Natural killer cell (primary cell): ENCODE data around the gene STRIP1. TPM values are rescaled to one million over a fixed set of nuclear protein-coding genes. Genes with fewer than 3 reads are reported as not detected.

Experiments
- ATAC-seq, 3 donors: fragments of 150-1000 bp in 2 of 3; fragments of 200-7000 bp in 1 of 3; cut with Tn5 transposase; 1 replicate in 1 of 3; 2 replicates in 2 of 3; pipeline ENCODE4 v1.10.0; 2021; ENCODE audit warnings: mild to moderate bottlenecking in 2 of 3, moderate library complexity in 2 of 3
- DNase-seq, 2 donors: peaks; one replicate each; pipeline versions ENCODE4 v3.0.0 to v3.0.0-alpha.2; 2013 to 2021; ENCODE audit warnings: mixed read lengths in 1 of 2
- H3K27ac ChIP-seq: one replicate; pipeline ENCODE4 v1.5.1; 2013; ENCODE audit warnings: mild to moderate bottlenecking, low read length
- H3K27me3 ChIP-seq: one replicate; pipeline ENCODE4 v1.6.1; 2013; ENCODE audit warnings: low read length; ENCODE audit not compliant: control insufficient read depth, insufficient read depth
- H3K36me3 ChIP-seq: one replicate; pipeline ENCODE4 v1.6.1; 2013; ENCODE audit warnings: low read length; ENCODE audit not compliant: control insufficient read depth, insufficient read depth
- H3K4me1 ChIP-seq: one replicate; pipeline ENCODE4 v1.6.1; 2013; ENCODE audit warnings: low read length; ENCODE audit not compliant: control insufficient read depth, insufficient read depth
- H3K4me3 ChIP-seq: one replicate; pipeline ENCODE4 v1.5.1; 2013; ENCODE audit warnings: low read length
- H3K9me3 ChIP-seq: one replicate; pipeline ENCODE4 v1.6.1; 2013; ENCODE audit warnings: low read length; ENCODE audit not compliant: control insufficient read depth, insufficient read depth
- H3K27ac Mint-ChIP-seq, 2 donors: one replicate each; pipeline ENCODE4 v1.8.0; 2022; ENCODE audit warnings: mild to moderate bottlenecking in 2 of 2, mixed read lengths in 2 of 2, moderate library complexity in 1 of 2
- H3K27me3 Mint-ChIP-seq, 2 donors: one replicate each; pipeline ENCODE4 v1.8.0; 2022; ENCODE audit warnings: low read depth in 2 of 2, mixed read lengths in 2 of 2
- H3K36me3 Mint-ChIP-seq: one replicate; pipeline ENCODE4 v1.8.0; 2022; ENCODE audit warnings: mixed read lengths
- H3K4me1 Mint-ChIP-seq, 2 donors: one replicate each; pipeline ENCODE4 v1.8.0; 2022; ENCODE audit warnings: mixed read lengths in 2 of 2
- H3K4me3 Mint-ChIP-seq: one replicate; pipeline ENCODE4 v1.8.0; 2022; ENCODE audit warnings: mild to moderate bottlenecking, moderate library complexity, mixed read lengths
- H3K9me3 Mint-ChIP-seq, 2 donors: one replicate each; pipeline ENCODE4 v1.8.0; 2022; ENCODE audit warnings: mixed read lengths in 2 of 2
- WGBS: methylation state at CpG from one replicate; pipeline ENCODE4 v1.1.7; 2013; ENCODE audit warnings: missing lambda C conversion rate; ENCODE audit not compliant: insufficient coverage; 5-methylcytosine and 5-hydroxymethylcytosine counted together
- intact Hi-C: fragments of 100-400 bp; cut with micrococcal nuclease; formaldehyde crosslinking; loops from one replicate; pipeline ENCODE4 v1.14.2; 2022
- total RNA-seq, 4 donors: library from RNA; stranded (reverse); fragments of 120-200 nt in 1 of 4; gene quantifications; one replicate each; pipeline versions ENCODE4 v1.2.3 to v1.2.4, GENCODE V29; 2013 to 2022
- TF ChIP-seq, protein P1 (sequence below): fragments of 200-600 bp; IDR thresholded peaks from one replicate; pipeline ENCODE4 v1.8.0; 2022; ENCODE audit warnings: antibody characterized with exemption

Gene STRIP1
- total RNA-seq, 3 donors from 2014 or later (not counting 1 experiment from before 2014, with no cell fraction given), result 92.4 to 139 (median 130) TPM

DNA sequence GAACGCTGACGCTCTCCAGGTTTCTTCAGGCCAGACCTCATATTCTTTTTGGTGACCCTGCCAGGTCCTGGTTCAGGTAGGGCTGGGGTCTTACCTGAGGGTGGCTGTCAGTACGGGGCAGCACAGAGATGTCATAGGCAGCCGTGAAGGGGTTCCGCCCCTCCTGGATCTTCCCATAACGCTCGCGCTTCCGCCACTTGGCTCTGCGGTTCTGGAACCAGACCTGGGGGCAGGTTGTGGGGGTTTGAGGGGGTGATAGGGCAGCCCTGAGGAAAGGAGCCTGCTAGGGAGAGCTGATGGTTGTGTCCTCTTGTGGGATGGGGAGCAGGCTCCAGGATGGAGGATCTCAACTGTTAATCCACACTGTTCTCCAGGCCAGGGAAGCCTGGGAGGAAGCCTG is 26.9 kb downstream of the STRIP1 start:
- H3K36me3 Mint-ChIP-seq, result peaks cover 4% of the 10 kb centered on the region
- peaks cover 4 to 5% of the 10 kb centered on the region in 2 donors for H3K27me3 Mint-ChIP-seq
- Histone ChIP-seq H3K4me1 (no peaks in the 10 kb centered on the region), H3K4me3 (no peak overlapping the region), H3K9me3 (no peaks in the 10 kb centered on the region), H3K27ac (no peak overlapping the region), H3K36me3 (peaks cover 16% of the 10 kb centered on the region), H3K27me3 (peaks cover 4% of the 10 kb centered on the region)
- no peaks in the 10 kb centered on the region for H3K9me3 Mint-ChIP-seq
- no peak overlapping the region for H3K4me3 Mint-ChIP-seq
- WGBS, result 98% methylated on average over 10 of the region's 10 CpGs
- intact Hi-C loops, result no loop called here
- DNase-seq (no peak), ATAC-seq (no peak)
- H3K4me1 Mint-ChIP-seq, result peaks cover 5% of the 10 kb centered on the region in 2 donors
- TF ChIP-seq, protein P1, sequence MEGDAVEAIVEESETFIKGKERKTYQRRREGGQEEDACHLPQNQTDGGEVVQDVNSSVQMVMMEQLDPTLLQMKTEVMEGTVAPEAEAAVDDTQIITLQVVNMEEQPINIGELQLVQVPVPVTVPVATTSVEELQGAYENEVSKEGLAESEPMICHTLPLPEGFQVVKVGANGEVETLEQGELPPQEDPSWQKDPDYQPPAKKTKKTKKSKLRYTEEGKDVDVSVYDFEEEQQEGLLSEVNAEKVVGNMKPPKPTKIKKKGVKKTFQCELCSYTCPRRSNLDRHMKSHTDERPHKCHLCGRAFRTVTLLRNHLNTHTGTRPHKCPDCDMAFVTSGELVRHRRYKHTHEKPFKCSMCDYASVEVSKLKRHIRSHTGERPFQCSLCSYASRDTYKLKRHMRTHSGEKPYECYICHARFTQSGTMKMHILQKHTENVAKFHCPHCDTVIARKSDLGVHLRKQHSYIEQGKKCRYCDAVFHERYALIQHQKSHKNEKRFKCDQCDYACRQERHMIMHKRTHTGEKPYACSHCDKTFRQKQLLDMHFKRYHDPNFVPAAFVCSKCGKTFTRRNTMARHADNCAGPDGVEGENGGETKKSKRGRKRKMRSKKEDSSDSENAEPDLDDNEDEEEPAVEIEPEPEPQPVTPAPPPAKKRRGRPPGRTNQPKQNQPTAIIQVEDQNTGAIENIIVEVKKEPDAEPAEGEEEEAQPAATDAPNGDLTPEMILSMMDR, result no peak
- no peak overlapping the region for H3K27ac Mint-ChIP-seq

DNA sequence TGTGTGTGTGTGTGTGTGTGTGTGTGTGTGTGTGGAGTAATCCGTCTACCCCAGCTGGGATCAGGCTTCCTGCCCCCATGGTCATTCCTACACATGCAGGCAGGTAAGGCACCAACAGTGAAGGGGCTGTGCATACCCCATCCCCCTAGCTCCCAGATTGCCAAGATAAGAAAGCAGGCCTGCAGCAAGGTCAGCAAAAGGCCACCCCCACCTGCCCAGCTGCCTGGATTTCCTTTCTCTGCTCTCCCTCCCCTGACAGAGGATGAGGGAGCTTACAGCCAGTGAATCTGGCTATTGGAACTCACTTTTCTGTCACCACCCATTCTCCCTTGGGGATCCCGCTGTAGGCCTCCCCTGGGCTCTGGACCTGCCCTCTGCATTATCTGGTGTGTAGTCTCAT is 28.2 kb downstream of the STRIP1 start:
- H3K27ac ChIP-seq, result no peak overlapping the region
- H3K9me3 ChIP-seq, result no peaks in the 10 kb centered on the region
- peaks cover 5% of the 10 kb centered on the region in 2 donors for H3K4me1 Mint-ChIP-seq
- H3K4me3 Mint-ChIP-seq, result no peak overlapping the region
- no CpG with 5 or more reads among the region's 2 CpGs for WGBS
- peaks cover 3% of the 10 kb centered on the region for H3K36me3 ChIP-seq
- no peaks in the 10 kb centered on the region for H3K9me3 Mint-ChIP-seq
- H3K36me3 Mint-ChIP-seq, result no peaks in the 10 kb centered on the region
- no peak overlapping the region for H3K27ac Mint-ChIP-seq
- DNase-seq (no peak), ATAC-seq (no peak)
- intact Hi-C loops, result no loop called here
- TF ChIP-seq, protein P1, result no peak
- no peaks in the 10 kb centered on the region for H3K4me1 ChIP-seq
- H3K4me3 ChIP-seq, result no peak overlapping the region
- H3K27me3 Mint-ChIP-seq, result peaks cover 11 to 15% of the 10 kb centered on the region in 2 donors
- H3K27me3 ChIP-seq, result peaks cover 12% of the 10 kb centered on the region

DNA sequence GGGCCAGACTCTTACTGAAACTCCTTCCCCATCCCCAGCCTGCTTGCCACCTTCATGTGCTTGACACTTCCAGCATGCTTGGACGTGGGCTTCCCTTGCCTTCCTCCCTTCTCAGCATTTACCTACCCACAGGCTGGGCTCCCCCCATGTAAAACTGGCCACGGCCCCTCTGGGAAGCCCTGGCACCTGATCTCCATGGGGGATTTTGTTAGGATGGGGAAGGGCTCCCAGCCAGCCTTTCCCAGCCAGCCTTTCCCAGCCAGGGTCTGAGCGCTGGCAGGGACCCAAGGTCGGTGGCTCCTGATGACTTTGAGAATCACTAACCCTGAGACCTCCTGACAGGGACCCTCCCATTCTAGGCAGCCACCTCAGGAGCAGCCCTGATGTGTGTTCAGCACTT is 29.4 kb downstream of the STRIP1 start:
- intact Hi-C loops, result no loop called here
- Histone ChIP-seq H3K4me1 (peaks cover 8% of the 10 kb centered on the region), H3K27ac (no peak overlapping the region), H3K27me3 (peaks cover 20% of the 10 kb centered on the region), H3K4me3 (no peak overlapping the region), H3K9me3 (no peaks in the 10 kb centered on the region), H3K36me3 (no peaks in the 10 kb centered on the region)
- no peaks in the 10 kb centered on the region for H3K36me3 Mint-ChIP-seq
- H3K9me3 Mint-ChIP-seq, result no peaks in the 10 kb centered on the region
- ATAC-seq (no peak), DNase-seq (no peak)
- WGBS, result 76% methylated on average over 3 of the region's 4 CpGs
- H3K27ac Mint-ChIP-seq, result no peak overlapping the region
- H3K4me1 Mint-ChIP-seq, result peaks cover 11 to 16% of the 10 kb centered on the region in 2 donors
- TF ChIP-seq, protein P1, result no peak
- H3K4me3 Mint-ChIP-seq, result no peak overlapping the region
- H3K27me3 Mint-ChIP-seq, result peaks cover 19 to 26% of the 10 kb centered on the region in 2 donors
